KMS-11 (cell line): Measurements from ENCODE around the gene CCT8L2.
"Not testable (repeated sequence)": the region's sequence is repeated elsewhere in the genome, so short reads cannot be mapped to it uniquely, and the experiment has no call there.

Experiments used
- H2AFZ ChIP-seq: fragments of 200-600 bp; sonication (generic); 2 replicates; pipeline ENCODE4 v1.6.1; 2016; ENCODE audit warnings: antibody characterized with exemption, mixed run types, low read depth
- H3K27ac ChIP-seq: fragments of 200-600 bp; sonication (generic); 2 replicates; pipeline ENCODE4 v1.6.1; 2016; ENCODE audit warnings: mild to moderate bottlenecking, mixed run types
- H3K27me3 ChIP-seq: fragments of 200-600 bp; sonication (generic); 2 replicates; pipeline ENCODE4 v1.6.1; 2017; ENCODE audit warnings: mild to moderate bottlenecking, low read depth, mixed run types, moderate library complexity; ENCODE audit not compliant: insufficient read depth
- H3K36me3 ChIP-seq: fragments of 200-600 bp; sonication (generic); 2 replicates; pipeline ENCODE4 v1.6.1; 2017; ENCODE audit warnings: mild to moderate bottlenecking, mixed run types; ENCODE audit not compliant: insufficient read depth
- H3K4me1 ChIP-seq: fragments of 200-600 bp; sonication (generic); 2 replicates; pipeline ENCODE4 v1.6.1; 2016; ENCODE audit warnings: mild to moderate bottlenecking, low read depth, mixed run types; ENCODE audit not compliant: poor library complexity, severe bottlenecking
- H3K4me2 ChIP-seq: fragments of 200-600 bp; sonication (generic); 2 replicates; pipeline ENCODE4 v1.7.0; 2016; ENCODE audit warnings: mild to moderate bottlenecking, mixed run types
- H3K4me3 ChIP-seq: fragments of 200-600 bp; sonication (generic); IDR thresholded peaks from 2 replicates; pipeline ENCODE4 v1.6.1; 2017; ENCODE audit warnings: low read depth, low read length, mixed read lengths; ENCODE audit not compliant: insufficient read depth
- H3K79me2 ChIP-seq: fragments of 200-600 bp; sonication (generic); 2 replicates; pipeline ENCODE4 v1.6.1; 2016; ENCODE audit warnings: low read depth, mixed run types; ENCODE audit not compliant: insufficient read depth
- H3K9ac ChIP-seq: fragments of 200-600 bp; sonication (generic); 2 replicates; pipeline ENCODE4 v1.6.1; 2016; ENCODE audit warnings: mild to moderate bottlenecking, mixed run types
- H4K20me1 ChIP-seq: fragments of 200-600 bp; sonication (generic); 2 replicates; pipeline ENCODE4 v1.6.1; 2016; ENCODE audit warnings: mild to moderate bottlenecking, mixed run types; ENCODE audit not compliant: insufficient read depth

CCT8L2 gene, protein sequence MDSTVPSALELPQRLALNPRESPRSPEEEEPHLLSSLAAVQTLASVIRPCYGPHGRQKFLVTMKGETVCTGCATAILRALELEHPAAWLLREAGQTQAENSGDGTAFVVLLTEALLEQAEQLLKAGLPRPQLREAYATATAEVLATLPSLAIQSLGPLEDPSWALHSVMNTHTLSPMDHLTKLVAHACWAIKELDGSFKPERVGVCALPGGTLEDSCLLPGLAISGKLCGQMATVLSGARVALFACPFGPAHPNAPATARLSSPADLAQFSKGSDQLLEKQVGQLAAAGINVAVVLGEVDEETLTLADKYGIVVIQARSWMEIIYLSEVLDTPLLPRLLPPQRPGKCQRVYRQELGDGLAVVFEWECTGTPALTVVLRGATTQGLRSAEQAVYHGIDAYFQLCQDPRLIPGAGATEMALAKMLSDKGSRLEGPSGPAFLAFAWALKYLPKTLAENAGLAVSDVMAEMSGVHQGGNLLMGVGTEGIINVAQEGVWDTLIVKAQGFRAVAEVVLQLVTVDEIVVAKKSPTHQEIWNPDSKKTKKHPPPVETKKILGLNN

DNA sequence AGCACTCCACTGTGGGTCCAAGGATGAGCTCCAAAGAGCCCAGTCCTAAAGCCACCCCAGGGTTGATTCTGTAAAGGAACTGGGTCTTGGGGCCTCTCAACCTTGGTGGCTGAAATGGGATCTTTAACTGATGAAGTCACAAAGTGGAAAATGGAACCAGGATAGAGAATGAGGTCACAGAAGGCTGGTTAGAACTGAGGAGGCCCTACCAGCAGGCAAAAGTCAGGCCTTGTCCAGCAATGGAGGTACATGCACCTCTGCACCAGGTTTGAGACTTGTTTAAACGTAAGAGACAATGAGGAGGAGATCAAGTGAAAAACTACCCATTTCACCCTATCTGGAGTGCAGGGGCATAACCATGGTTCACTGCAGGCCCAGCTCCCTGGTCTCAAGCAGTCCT, at the start of gene CCT8L2:
TSS of gene CCT8L2 (minus strand) at position 101 of the 400 bp plus-strand sequence. CDS start 260 bp downstream, outside the sequence.
- H3K9ac ChIP-seq, H3K79me2 ChIP-seq, H3K4me2 ChIP-seq, H3K4me3 ChIP-seq, H3K27me3 ChIP-seq, H3K4me1 ChIP-seq, H3K27ac ChIP-seq, H2AFZ ChIP-seq, H3K36me3 ChIP-seq, H4K20me1 ChIP-seq: not testable (repeated sequence)

GRCh38 chr22:16635442-16635841, 42.8 kb upstream of the CCT8L2 start:
- H3K4me1 ChIP-seq, H4K20me1 ChIP-seq: not testable (repeated sequence)

DNA sequence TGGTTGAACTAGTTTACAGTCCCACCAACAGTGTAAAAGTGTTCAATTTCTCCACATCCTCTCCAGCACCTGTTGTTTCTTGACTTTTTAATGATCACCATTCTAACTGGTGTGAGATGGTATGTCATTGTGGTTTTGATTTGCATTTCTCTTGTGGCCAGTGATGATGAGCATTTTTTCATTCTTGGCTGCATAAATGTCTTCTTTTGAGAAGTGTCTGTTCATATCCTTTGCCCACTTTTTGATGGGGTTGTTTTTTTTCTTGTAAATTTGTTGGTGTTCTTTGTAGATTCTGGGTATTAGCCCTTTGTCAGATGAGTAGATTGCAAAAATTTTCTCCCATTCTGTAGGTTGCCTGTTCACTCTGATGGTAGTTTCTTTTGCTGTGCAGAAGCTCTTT, 41.5 kb upstream of the CCT8L2 start:
- H3K27me3 ChIP-seq, H4K20me1 ChIP-seq, H2AFZ ChIP-seq, H3K9ac ChIP-seq, H3K27ac ChIP-seq, H3K4me3 ChIP-seq, H3K4me1 ChIP-seq, H3K79me2 ChIP-seq, H3K36me3 ChIP-seq, H3K4me2 ChIP-seq: not testable (repeated sequence)

More at GRCh38 chr22:16635442-16635841, 42.8 kb upstream of the CCT8L2 start:
- H2AFZ ChIP-seq, H3K27ac ChIP-seq, H3K4me2 ChIP-seq, H3K27me3 ChIP-seq, H3K9ac ChIP-seq, H3K36me3 ChIP-seq, H3K4me3 ChIP-seq, H3K79me2 ChIP-seq: not testable (repeated sequence)

DNA sequence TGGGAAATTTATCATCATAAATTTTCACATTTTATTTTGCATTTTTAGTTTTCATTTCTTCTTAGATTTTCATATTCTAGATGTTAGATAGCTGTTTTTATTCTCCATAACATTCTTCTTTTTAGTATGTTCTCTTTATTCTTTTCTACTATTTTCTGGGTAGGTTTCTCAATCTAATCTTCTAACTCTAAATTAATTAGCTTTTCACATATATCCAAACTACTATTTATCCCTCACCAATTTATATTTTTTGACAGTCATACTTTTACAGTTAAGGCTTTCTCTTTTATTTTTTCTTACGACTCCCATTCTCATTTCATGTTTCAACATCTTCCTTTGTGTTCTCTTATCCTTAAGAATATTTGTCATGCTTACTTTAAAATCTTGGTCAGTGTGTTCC, 35.9 kb upstream of the CCT8L2 start:
- not testable (repeated sequence) for H3K27me3 ChIP-seq, H3K9ac ChIP-seq, H2AFZ ChIP-seq, H3K79me2 ChIP-seq, H3K4me3 ChIP-seq, H4K20me1 ChIP-seq, H3K27ac ChIP-seq, H3K36me3 ChIP-seq, H3K4me2 ChIP-seq
- peaks cover 35% of the 10 kb centered on the region for H3K4me1 ChIP-seq

DNA sequence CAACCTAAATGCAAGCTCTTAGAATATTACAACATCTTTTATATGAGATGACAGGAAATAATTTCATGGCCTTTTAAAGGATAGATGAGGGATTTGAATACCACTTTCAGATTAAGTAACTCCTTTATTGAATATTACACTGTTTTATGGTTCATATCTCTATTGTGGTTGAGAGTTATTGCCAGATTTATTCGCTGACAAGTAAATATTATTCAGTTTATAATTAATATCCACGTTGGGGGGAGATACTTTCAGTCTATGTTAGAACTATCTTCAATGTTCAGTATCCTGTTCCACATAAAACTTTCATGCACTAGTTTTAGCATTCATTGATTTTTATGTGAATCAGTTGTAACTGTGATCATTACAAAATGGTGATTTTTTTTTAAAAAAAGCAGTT, 32.4 kb upstream of the CCT8L2 start:
- not testable (repeated sequence) for H3K27me3 ChIP-seq, H4K20me1 ChIP-seq, H3K4me3 ChIP-seq, H3K36me3 ChIP-seq, H3K79me2 ChIP-seq, H3K4me2 ChIP-seq, H3K27ac ChIP-seq, H2AFZ ChIP-seq, H3K9ac ChIP-seq
- peaks cover 66% of the 10 kb centered on the region for H3K4me1 ChIP-seq

GRCh38 chr22:16623595-16623994, 31.0 kb upstream of the CCT8L2 start:
- Histone ChIP-seq H3K27ac (peak overlapping the region; percentile 87; the same call in 1 of the 2 replicates), H3K4me1 (peaks cover 62% of the 10 kb centered on the region), H3K4me2 (peak overlapping the region; percentile 95; the same call in 1 of the 2 replicates)
- H3K9ac ChIP-seq, H3K36me3 ChIP-seq, H4K20me1 ChIP-seq, H3K79me2 ChIP-seq, H3K4me3 ChIP-seq, H3K27me3 ChIP-seq, H2AFZ ChIP-seq: not testable (repeated sequence)

- not testable (repeated sequence) for H3K36me3 ChIP-seq, H3K79me2 ChIP-seq, H4K20me1 ChIP-seq, H3K4me3 ChIP-seq, H3K27me3 ChIP-seq, H3K9ac ChIP-seq
- Histone ChIP-seq H2AFZ (peak overlapping the region; percentile 33; the same call in 1 of the 2 replicates), H3K27ac (peak overlapping the region; percentile 91), H3K4me2 (peak overlapping the region; percentile 86), H3K4me1 (peaks cover 73% of the 10 kb centered on the region)
Measured at GRCh38 chr22:16617516-16617915, 24.9 kb upstream of the CCT8L2 start.

- H3K4me3 ChIP-seq, H3K36me3 ChIP-seq, H3K79me2 ChIP-seq, H4K20me1 ChIP-seq, H3K27me3 ChIP-seq, H3K9ac ChIP-seq: not testable (repeated sequence)
- H3K4me1 ChIP-seq = peaks cover 64% of the 10 kb centered on the region
- H2AFZ ChIP-seq = peak overlapping the region; percentile 21; the same call in 1 of the 2 replicates
- H3K27ac ChIP-seq = peak overlapping the region; percentile 91
- peak overlapping the region; percentile 62; the same call in 1 of the 2 replicates for H3K4me2 ChIP-seq
Measured at GRCh38 chr22:16616390-16616938, 23.9 kb upstream of the CCT8L2 start.

- Histone ChIP-seq H3K4me1 (peaks cover 57% of the 10 kb centered on the region), H2AFZ (peak overlapping the region; percentile 21), H3K4me2 (peak overlapping the region; percentile 62), H3K9ac (peak overlapping the region; percentile 7; the same call in 1 of the 2 replicates), H3K27ac (peak overlapping the region; percentile 91)
- not testable (repeated sequence) for H3K4me3 ChIP-seq, H3K79me2 ChIP-seq, H4K20me1 ChIP-seq, H3K27me3 ChIP-seq, H3K36me3 ChIP-seq
Measured at GRCh38 chr22:16615606-16616245, 23.1 kb upstream of the CCT8L2 start.
